K562 (cell line): ENCODE data around the gene DHX32. TPM values are rescaled to one million over a fixed set of nuclear protein-coding genes. Genes with fewer than 3 reads are reported as not detected.

Experiments used
- CUX1 ChIP-seq: fragments of 200-800 bp; sonication (Bioruptor generic); IDR thresholded peaks from 2 replicates; pipeline ENCODE4 v1.6.1; 2016; ENCODE audit warnings: missing genetic modification characterization, missing compliant biosample characterization
- JUND ChIP-seq, 2 experiments: IDR thresholded peaks; 2 replicates in 1 of 2; 3 replicates in 1 of 2; pipeline ENCODE4 v1.6.1; 2011; ENCODE audit warnings: borderline replicate concordance in 2 of 2, low read depth in 2 of 2, low read length in 2 of 2, improper control_type of control experiment in 1 of 2, missing biosample characterization in 1 of 2, missing genetic modification characterization in 1 of 2, missing genetic modification reagents in 1 of 2
- LARP7 ChIP-seq: fragments of 450-650 bp; IDR thresholded peaks from 2 replicates; pipeline ENCODE4 v1.6.1; 2016
- RERE ChIP-seq: sonication (generic); formaldehyde crosslinking; IDR thresholded peaks from 2 replicates; pipeline ENCODE4 v1.8.0; 2023; ENCODE audit warnings: missing genetic modification reagents, mild to moderate bottlenecking, borderline replicate concordance
- U2AF1 ChIP-seq: fragments of 200-400 bp; formaldehyde crosslinking; optimal IDR thresholded peaks from 2 replicates; pipeline ENCODE3; 2017; ENCODE audit warnings: mild to moderate bottlenecking, low read depth, low read length, moderate library complexity
- ZNF316 ChIP-seq: fragments of 450-650 bp; IDR thresholded peaks from 2 replicates; pipeline ENCODE4 v1.6.1; 2016
- ZNF707 ChIP-seq: fragments of 250-450 bp; sonication (Bioruptor Pico); conservative IDR thresholded peaks from 2 replicates; pipeline ENCODE4 v1.8.0; 2022; ENCODE audit warnings: inconsistent platforms, mild to moderate bottlenecking, moderate library complexity
- ZNF764 ChIP-seq: fragments of 250-450 bp; sonication (Bioruptor Pico); IDR thresholded peaks from 2 replicates; pipeline ENCODE4 v1.4.0; 2020; ENCODE audit warnings: low read depth, mild to moderate bottlenecking, moderate library complexity
- polyA plus RNA-seq, 8 experiments: library from polyadenylated mRNA; depleted of rRNA in 4 of 8; stranded (reverse) in 5 of 8; unstranded in 3 of 8; fragments of >200 nt; fragmentation: Nextera tagmentation in 2 of 8; fragmentation: Illumina TruSeq in 1 of 8; extraction: Ambion mirVana in 2 of 8; extraction: Trizol in 1 of 8; gene quantifications; 2 replicates each; pipeline versions ENCODE4 v1.2.1 to v1.2.3, GENCODE V29; 2011 to 2014; ENCODE audit warnings: inconsistent platforms in 1 of 8, missing spikeins in 1 of 8
- total RNA-seq, 7 experiments: library from RNA; depleted of rRNA in 6 of 7; stranded (reverse); fragments of >200 nt in 6 of 7; fragmentation: Illumina TruSeq in 2 of 7; extraction: Trizol in 2 of 7; gene quantifications; 2 replicates each; pipeline versions ENCODE4 v1.2.1 to v1.2.3, GENCODE V29; 2011 to 2021; ENCODE audit warnings: low replicate concordance in 1 of 7
- TF ChIP-seq, protein P1 (sequence below): fragments of 450-650 bp; conservative IDR thresholded peaks from 2 replicates; pipeline ENCODE4 v1.6.1; 2016; ENCODE audit warnings: missing genetic modification characterization, low read depth, mild to moderate bottlenecking, missing compliant biosample characterization, moderate library complexity
- TF ChIP-seq, protein P2 (sequence below): fragments of 450-650 bp; IDR thresholded peaks from 2 replicates; pipeline ENCODE4 v1.6.1; 2018; ENCODE audit not compliant: partially characterized antibody

DHX32 gene
- total and polyA plus RNA-seq, 9 of the 15 experiments (the other 6 are each of a cell fraction or from before 2014, with no cell fraction given), result 5.8 to 23.5 (median 17.5) TPM

GRCh38 chr10:125816548-125816947 lies 64.5 kb downstream of the DHX32 start (continued):
- peak; percentile 68; the same call in 1 of the 2 replicates for TF ChIP-seq JUND (IDR thresholded peaks at IDR 0.05; ENCODE audit: borderline replicate concordance, low read depth, low read length)
- TF ChIP-seq JUND (tag; IDR thresholded peaks at IDR 0.05; ENCODE audit: borderline replicate concordance, low read depth, low read length), result no peak; the same call in 1 of the 3 replicates
- no peak for TF ChIP-seq ZNF707 (CRISPR knock-in tag)
- no peak for TF ChIP-seq U2AF1
- TF ChIP-seq CUX1 (CRISPR knock-in tag), result no peak
- peak; percentile 96 for TF ChIP-seq ZNF316
- no peak for TF ChIP-seq RERE (CRISPR knock-in tag)
- TF ChIP-seq, protein P1, sequence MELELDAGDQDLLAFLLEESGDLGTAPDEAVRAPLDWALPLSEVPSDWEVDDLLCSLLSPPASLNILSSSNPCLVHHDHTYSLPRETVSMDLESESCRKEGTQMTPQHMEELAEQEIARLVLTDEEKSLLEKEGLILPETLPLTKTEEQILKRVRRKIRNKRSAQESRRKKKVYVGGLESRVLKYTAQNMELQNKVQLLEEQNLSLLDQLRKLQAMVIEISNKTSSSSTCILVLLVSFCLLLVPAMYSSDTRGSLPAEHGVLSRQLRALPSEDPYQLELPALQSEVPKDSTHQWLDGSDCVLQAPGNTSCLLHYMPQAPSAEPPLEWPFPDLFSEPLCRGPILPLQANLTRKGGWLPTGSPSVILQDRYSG (tag), result no peak
- TF ChIP-seq ZNF764 (CRISPR knock-in tag), result no peak
- no peak for TF ChIP-seq LARP7
- TF ChIP-seq, protein P2, sequence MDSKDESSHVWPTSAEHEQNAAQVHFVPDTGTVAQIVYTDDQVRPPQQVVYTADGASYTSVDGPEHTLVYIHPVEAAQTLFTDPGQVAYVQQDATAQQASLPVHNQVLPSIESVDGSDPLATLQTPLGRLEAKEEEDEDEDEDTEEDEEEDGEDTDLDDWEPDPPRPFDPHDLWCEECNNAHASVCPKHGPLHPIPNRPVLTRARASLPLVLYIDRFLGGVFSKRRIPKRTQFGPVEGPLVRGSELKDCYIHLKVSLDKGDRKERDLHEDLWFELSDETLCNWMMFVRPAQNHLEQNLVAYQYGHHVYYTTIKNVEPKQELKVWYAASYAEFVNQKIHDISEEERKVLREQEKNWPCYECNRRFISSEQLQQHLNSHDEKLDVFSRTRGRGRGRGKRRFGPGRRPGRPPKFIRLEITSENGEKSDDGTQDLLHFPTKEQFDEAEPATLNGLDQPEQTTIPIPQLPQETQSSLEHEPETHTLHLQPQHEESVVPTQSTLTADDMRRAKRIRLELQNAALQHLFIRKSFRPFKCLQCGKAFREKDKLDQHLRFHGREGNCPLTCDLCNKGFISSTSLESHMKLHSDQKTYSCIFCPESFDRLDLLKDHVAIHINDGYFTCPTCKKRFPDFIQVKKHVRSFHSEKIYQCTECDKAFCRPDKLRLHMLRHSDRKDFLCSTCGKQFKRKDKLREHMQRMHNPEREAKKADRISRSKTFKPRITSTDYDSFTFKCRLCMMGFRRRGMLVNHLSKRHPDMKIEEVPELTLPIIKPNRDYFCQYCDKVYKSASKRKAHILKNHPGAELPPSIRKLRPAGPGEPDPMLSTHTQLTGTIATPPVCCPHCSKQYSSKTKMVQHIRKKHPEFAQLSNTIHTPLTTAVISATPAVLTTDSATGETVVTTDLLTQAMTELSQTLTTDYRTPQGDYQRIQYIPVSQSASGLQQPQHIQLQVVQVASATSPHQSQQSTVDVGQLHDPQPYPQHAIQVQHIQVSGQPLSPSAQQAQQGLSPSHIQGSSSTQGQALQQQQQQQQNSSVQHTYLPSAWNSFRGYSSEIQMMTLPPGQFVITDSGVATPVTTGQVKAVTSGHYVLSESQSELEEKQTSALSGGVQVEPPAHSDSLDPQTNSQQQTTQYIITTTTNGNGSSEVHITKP, result peak; percentile 75
